AG04449 (cell line): ENCODE data around the gene KBTBD13.

ENCODE experiments used
- CTCF ChIA-PET: fragments of 350-600 bp; formaldehyde crosslinking; extraction: SDS; loops from one replicate; lab custom pipeline; 2021; ENCODE audit warnings: antibody characterized with exemption; lab: Yijun Ruan, JAX
- POLR2A ChIA-PET: fragments of 400-600, 350-600 bp; formaldehyde crosslinking; extraction: SDS; loops from one replicate; lab custom pipeline; 2020; ENCODE audit warnings: antibody characterized with exemption, inconsistent platforms; lab: Yijun Ruan, JAX
- DNase-seq: peaks from one replicate; pipeline ENCODE4 v3.0.0-alpha.2; 2010; ENCODE audit warnings: low read depth, low spot score
- H3K4me3 ChIP-seq: 2 replicates; pipeline ENCODE4 v1.5.1; 2011; ENCODE audit warnings: low read depth, mild to moderate bottlenecking, control low read depth, low read length
- CTCF ChIP-seq: IDR thresholded peaks from one replicate; pipeline ENCODE4 v1.5.1; 2011; ENCODE audit warnings: mild to moderate bottlenecking, moderate library complexity, low read length, control low read depth, inconsistent platforms; ENCODE audit not compliant: insufficient read depth; ENCODE audit errors: missing control alignments

Gene KBTBD13

GRCh38 chr15:65087411-65087810, 10.9 kb downstream of the KBTBD13 start:
- no peak for TF ChIP-seq CTCF
- ChIA-PET CTCF (interaction anchor here (1.0 to 14.3 kb wide), 9 partner anchors 9 to 54 kb away, joined by 3 to 117 read pairs (median 6); partner anchors contain the start of genes KBTBD13 and UBAP1L), POLR2A (interaction anchor here (0.8 kb wide), 1 partner anchor 263 kb away, joined by 3 read pairs; no protein-coding TSS in a partner anchor)
- no peak for DNase-seq
- no peak overlapping the region for H3K4me3 ChIP-seq

DNA sequence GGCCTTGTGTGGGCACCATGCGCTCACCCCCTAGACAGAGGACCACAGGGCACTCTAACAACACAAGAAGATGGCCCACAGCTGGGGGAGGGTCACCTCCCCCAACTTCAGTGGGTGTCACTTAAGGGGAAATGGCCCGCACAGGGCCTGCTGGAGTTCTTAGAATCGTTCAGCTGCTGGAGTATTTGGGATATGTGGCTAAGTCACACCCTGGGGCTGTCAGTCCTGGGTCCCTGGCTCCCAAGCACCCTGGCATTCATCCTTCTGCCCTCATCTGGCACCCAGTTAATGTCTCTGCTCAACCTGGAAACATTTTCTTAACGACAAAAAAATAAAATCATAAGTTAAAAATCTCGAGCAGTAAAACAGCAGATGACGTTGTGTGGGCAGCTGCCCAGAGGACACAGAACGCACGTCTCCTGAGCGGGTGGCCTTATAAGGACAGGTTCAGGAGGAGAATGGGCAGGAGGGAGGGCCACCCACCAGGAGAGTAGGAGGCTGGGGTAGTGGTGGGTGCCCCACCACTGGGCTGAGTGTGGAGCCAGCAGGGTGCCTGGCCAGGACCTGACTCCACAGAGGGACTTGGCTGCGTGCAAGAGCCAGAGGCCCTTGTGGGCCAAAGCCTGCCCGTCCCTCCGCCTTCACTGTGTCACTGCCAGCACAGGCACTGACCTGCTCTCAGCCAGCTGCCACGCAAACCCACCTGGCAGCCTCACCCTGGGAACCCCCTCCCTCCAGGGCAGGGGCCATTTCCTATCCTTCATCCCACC, 11.5 kb downstream of the KBTBD13 start:
- ChIA-PET CTCF (interaction anchor here (1.1 to 14.3 kb wide), 8 partner anchors 11 to 54 kb away, joined by 3 to 117 read pairs (median 16); partner anchors contain the start of genes KBTBD13 and UBAP1L), POLR2A (no interaction called here)
- no peak for TF ChIP-seq CTCF
- DNase-seq, result no peak
- H3K4me3 ChIP-seq, result no peak overlapping the region

- ChIA-PET POLR2A (no interaction called here), CTCF (interaction anchor here (1.2 to 14.3 kb wide), 5 partner anchors 11 to 55 kb away, joined by 3 to 117 read pairs (median 35); partner anchors contain the start of gene KBTBD13)
- no peak for DNase-seq
- no peak overlapping the region for H3K4me3 ChIP-seq
- TF ChIP-seq CTCF, result no peak
Measured at GRCh38 chr15:65088643-65089021, 12.1 kb downstream of the KBTBD13 start.

GRCh38 chr15:65089206-65089824, 12.8 kb downstream of the KBTBD13 start:
- POLR2A ChIA-PET, result no interaction called here
- CTCF ChIA-PET, result interaction anchor here (1.2 to 14.3 kb wide), 4 partner anchors 12 to 38 kb away, joined by 3 to 117 read pairs (median 22); partner anchors contain the start of gene KBTBD13

DNA sequence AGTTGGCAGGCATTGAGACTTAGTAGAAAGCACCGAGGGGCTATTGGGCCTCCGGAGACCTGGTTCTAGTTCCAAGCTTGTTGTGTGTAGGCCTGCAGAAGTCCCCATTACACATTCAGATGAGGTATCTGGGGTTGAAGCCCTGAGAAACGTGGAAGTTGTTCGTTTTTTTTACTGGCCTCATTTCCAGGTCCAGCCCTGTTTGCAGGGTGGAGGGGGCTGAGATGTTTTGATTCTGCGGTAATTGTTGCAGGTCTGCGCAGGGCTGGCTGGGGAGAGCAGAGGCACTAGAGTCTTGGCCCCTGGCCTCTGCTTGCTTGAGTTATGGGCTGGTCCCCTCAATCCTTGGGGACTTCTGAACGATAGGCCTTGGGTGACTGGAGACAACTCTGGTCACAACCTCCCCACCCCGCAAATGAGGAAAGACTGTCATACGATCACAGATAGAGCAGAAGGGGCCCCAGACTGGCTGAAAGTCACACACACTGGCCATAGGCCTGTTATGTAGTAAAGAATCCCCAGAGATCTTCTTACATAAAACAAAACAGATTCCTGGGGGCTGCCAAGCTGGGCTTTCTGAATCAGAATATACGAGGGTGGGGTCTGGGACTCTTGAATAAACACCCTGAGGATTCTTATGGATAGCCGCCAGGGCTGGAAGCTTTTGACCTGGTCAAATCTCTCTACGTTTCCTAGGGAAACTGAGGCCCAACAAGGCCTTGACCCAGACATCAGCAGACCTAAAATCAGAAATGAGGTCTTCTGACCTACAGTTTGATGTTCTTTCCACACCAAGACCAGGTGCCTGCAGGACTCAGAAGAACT, 15.6 kb downstream of the KBTBD13 start:
- no peak for DNase-seq
- CTCF ChIA-PET, result interaction anchor here (0.9 to 5.4 kb wide), 6 partner anchors 8 to 59 kb away, joined by 3 to 39 read pairs (median 8); no protein-coding TSS in a partner anchor
- no peak for TF ChIP-seq CTCF
- POLR2A ChIA-PET, result no interaction called here
- no peak overlapping the region for H3K4me3 ChIP-seq

More at GRCh38 chr15:65089206-65089824, 12.8 kb downstream of the KBTBD13 start:
- no peak for DNase-seq
- no peak for TF ChIP-seq CTCF
- H3K4me3 ChIP-seq, result no peak overlapping the region
